Fibroblast of skin of right quadriceps (primary cell): ENCODE measurements around the gene SEL1L2.

Experiments used
- DNase-seq: peaks from one replicate; pipeline ENCODE4 v3.0.0-alpha.2; 2013

SEL1L2 gene

GRCh38 chr20:13929836-13930235 lies 60.6 kb downstream of the SEL1L2 start:
- no peak for DNase-seq

- DNase-seq = no peak
Observed at GRCh38 chr20:13928901-13929300, 61.5 kb downstream of the SEL1L2 start.

GRCh38 chr20:13927171-13927570 lies 63.2 kb downstream of the SEL1L2 start:
- peak; percentile 2 for DNase-seq

GRCh38 chr20:13922241-13922640 lies 68.2 kb downstream of the SEL1L2 start:
- peak; percentile 20 for DNase-seq

- DNase-seq = no peak
Observed at GRCh38 chr20:13915284-13915683, 75.1 kb downstream of the SEL1L2 start.

GRCh38 chr20:13913572-13913971 lies 76.8 kb downstream of the SEL1L2 start:
- no peak for DNase-seq

GRCh38 chr20:13913131-13913530 lies 77.3 kb downstream of the SEL1L2 start:
- DNase-seq = no peak

GRCh38 chr20:13910492-13910891 lies 79.9 kb downstream of the SEL1L2 start:
- peak; percentile 7 for DNase-seq

GRCh38 chr20:13909067-13909466 lies 81.3 kb downstream of the SEL1L2 start:
- no peak for DNase-seq

GRCh38 chr20:13904766-13905165 lies 85.6 kb downstream of the SEL1L2 start:
- DNase-seq = no peak

- no peak for DNase-seq
Observed at GRCh38 chr20:13900496-13900895, 89.9 kb downstream of the SEL1L2 start.

GRCh38 chr20:13898012-13898612 lies 92.3 kb downstream of the SEL1L2 start:
- DNase-seq = no peak

- no peak for DNase-seq
Observed at GRCh38 chr20:13891575-13891974, 98.8 kb downstream of the SEL1L2 start.

- DNase-seq = no peak
Observed at GRCh38 chr20:13884803-13885202, 105.6 kb downstream of the SEL1L2 start.

GRCh38 chr20:13883425-13883824 lies 107.0 kb downstream of the SEL1L2 start:
- no peak for DNase-seq

GRCh38 chr20:13878566-13878965 lies 111.8 kb downstream of the SEL1L2 start:
- peak; percentile 31 for DNase-seq

GRCh38 chr20:13877793-13878192 lies 112.6 kb downstream of the SEL1L2 start:
- no peak for DNase-seq

- no peak for DNase-seq
Observed at GRCh38 chr20:13875265-13875811, 115.1 kb downstream of the SEL1L2 start.

GRCh38 chr20:13874394-13875157 lies 115.8 kb downstream of the SEL1L2 start:
- DNase-seq = no peak

GRCh38 chr20:13873831-13874230 lies 116.6 kb downstream of the SEL1L2 start:
- DNase-seq = no peak

- DNase-seq = no peak
Observed at GRCh38 chr20:13870170-13870748, 120.2 kb downstream of the SEL1L2 start.

- DNase-seq = peak; percentile 91
Observed at GRCh38 chr20:13868331-13868730, 122.1 kb downstream of the SEL1L2 start.

GRCh38 chr20:13865791-13866351 lies 124.5 kb downstream of the SEL1L2 start:
- DNase-seq = peak; percentile 94

- peak; percentile 80 for DNase-seq
Observed at GRCh38 chr20:13865156-13865555, 125.3 kb downstream of the SEL1L2 start.
